Neural cell (in vitro differentiated cells): Measurements from ENCODE around the gene RPL31. TPM values are rescaled to one million over a fixed set of nuclear protein-coding genes. Genes with fewer than 3 reads are reported as not detected.

Experiments
- H2AFZ ChIP-seq: fragments of 200-600, 300-800 bp; sonication (generic), shearing (Covaris generic); 2 replicates; pipeline ENCODE4 v1.6.0; 2014; ENCODE audit warnings: low read depth, mild to moderate bottlenecking, antibody characterized with exemption, low read length, moderate library complexity
- H3F3A ChIP-seq: fragments of 200-600 bp; shearing (Covaris generic); 2 replicates; pipeline ENCODE4 v1.6.1; 2016; ENCODE audit warnings: mild to moderate bottlenecking, moderate library complexity, mixed read lengths, antibody characterized with exemption, low read length; ENCODE audit not compliant: insufficient read depth, poor library complexity, severe bottlenecking
- H3K27ac ChIP-seq: fragments of 200-600, 300-800 bp; sonication (generic), shearing (Covaris generic); 2 replicates; pipeline ENCODE4 v1.5.1; 2014; ENCODE audit warnings: mild to moderate bottlenecking, low read length, moderate library complexity
- H3K27me3 ChIP-seq: fragments of 300-800, 200-600 bp; sonication (generic), shearing (Covaris generic); 2 replicates; pipeline ENCODE4 v1.6.0; 2014; ENCODE audit warnings: mild to moderate bottlenecking, low read depth, low read length, moderate library complexity; ENCODE audit not compliant: insufficient read depth
- H3K36me3 ChIP-seq: fragments of 300-800, 200-600 bp; sonication (generic), shearing (Covaris generic); 2 replicates; pipeline ENCODE4 v1.5.1; 2014; ENCODE audit warnings: mild to moderate bottlenecking, antibody characterized with exemption, low read length, moderate library complexity; ENCODE audit not compliant: insufficient read depth
- H3K4me2 ChIP-seq: fragments of 300-800, 200-600 bp; sonication (generic), shearing (Covaris generic); 2 replicates; pipeline ENCODE4 v1.6.0; 2014; ENCODE audit warnings: mild to moderate bottlenecking, low read length
- H3K4me3 ChIP-seq: fragments of 300-800, 200-600 bp; sonication (generic), shearing (Covaris generic); 2 replicates; pipeline ENCODE4 v1.5.1; 2014; ENCODE audit warnings: mild to moderate bottlenecking, low read length, moderate library complexity
- H3K79me2 ChIP-seq: fragments of 200-600 bp; shearing (Covaris generic); replicated peaks from 2 replicates; pipeline ENCODE4 v1.6.0; 2014; ENCODE audit warnings: mild to moderate bottlenecking, low read length, moderate library complexity; ENCODE audit not compliant: insufficient read depth
- H3K9ac ChIP-seq: fragments of 300-800, 200-600 bp; sonication (generic), shearing (Covaris generic); 2 replicates; pipeline ENCODE4 v1.6.1; 2016; ENCODE audit warnings: mild to moderate bottlenecking, low read length, mixed read lengths
- H3K9me2 ChIP-seq: fragments of 200-600 bp; shearing (Covaris generic); 2 replicates; pipeline ENCODE4 v1.6.1; 2016; ENCODE audit warnings: mild to moderate bottlenecking, low read length, mixed read lengths; ENCODE audit not compliant: insufficient read depth
- H3K9me3 ChIP-seq: fragments of 200-600, 300-800 bp; sonication (generic), shearing (Covaris generic); 2 replicates; pipeline ENCODE4 v1.6.1; 2016; ENCODE audit warnings: mild to moderate bottlenecking, mixed run types, low read length, moderate library complexity, mixed read lengths
- H4K20me1 ChIP-seq: fragments of 200-600 bp; shearing (Covaris generic); 2 replicates; pipeline ENCODE4 v1.6.1; 2016; ENCODE audit warnings: mild to moderate bottlenecking, mixed run types; ENCODE audit not compliant: insufficient read depth
- EP300 ChIP-seq: fragments of 450-650 bp; conservative IDR thresholded peaks from 2 replicates; pipeline ENCODE4 v1.6.1; 2014; ENCODE audit warnings: antibody characterized with exemption, mild to moderate bottlenecking, moderate library complexity; ENCODE audit not compliant: poor library complexity, severe bottlenecking
- EZH2 ChIP-seq: fragments of 200-600, 300-800 bp; shearing (Covaris generic), sonication (generic); IDR thresholded peaks from 2 replicates; pipeline ENCODE4 v1.6.1; 2014; ENCODE audit warnings: antibody characterized with exemption, low read length, borderline replicate concordance, mild to moderate bottlenecking; ENCODE audit not compliant: insufficient read depth, poor library complexity, severe bottlenecking
- MXI1 ChIP-seq: fragments of 450-650 bp; conservative IDR thresholded peaks from 2 replicates; pipeline ENCODE4 v1.6.1; 2014; ENCODE audit warnings: antibody characterized with exemption, mild to moderate bottlenecking; ENCODE audit not compliant: poor library complexity, severe bottlenecking
- POLR2AphosphoS5 ChIP-seq: IDR thresholded peaks from 2 replicates; pipeline ENCODE4 v1.6.1; 2012
- RAD21 ChIP-seq: fragments of 450-650 bp; conservative IDR thresholded peaks from 2 replicates; pipeline ENCODE4 v1.6.1; 2014; ENCODE audit warnings: antibody characterized with exemption, mild to moderate bottlenecking, moderate library complexity
- SMC3 ChIP-seq: fragments of 450-650 bp; conservative IDR thresholded peaks from 2 replicates; pipeline ENCODE4 v1.6.1; 2014; ENCODE audit warnings: antibody characterized with exemption, mild to moderate bottlenecking, moderate library complexity; ENCODE audit not compliant: poor library complexity
- TAF1 ChIP-seq: IDR thresholded peaks from 2 replicates; pipeline ENCODE4 v1.6.1; 2012; ENCODE audit warnings: low read depth
- polyA plus RNA-seq: library from polyadenylated mRNA; depleted of rRNA; stranded (reverse); fragments of >200 nt; gene quantifications from 2 replicates; pipeline ENCODE4 v1.2.3, GENCODE V29; 2014
- TF ChIP-seq, protein P1 (sequence below): fragments of 450-650 bp; IDR thresholded peaks from 2 replicates; pipeline ENCODE4 v1.5.1; 2014; ENCODE audit warnings: antibody characterized with exemption, mild to moderate bottlenecking, moderate library complexity; ENCODE audit not compliant: poor library complexity, severe bottlenecking
- TF ChIP-seq, protein P2 (sequence below): IDR thresholded peaks from 2 replicates; pipeline ENCODE4 v1.6.1; 2012; ENCODE audit warnings: borderline replicate concordance

Gene RPL31
- polyA plus RNA-seq, 1 donor from 2014 or later, result 1,555 TPM

DNA sequence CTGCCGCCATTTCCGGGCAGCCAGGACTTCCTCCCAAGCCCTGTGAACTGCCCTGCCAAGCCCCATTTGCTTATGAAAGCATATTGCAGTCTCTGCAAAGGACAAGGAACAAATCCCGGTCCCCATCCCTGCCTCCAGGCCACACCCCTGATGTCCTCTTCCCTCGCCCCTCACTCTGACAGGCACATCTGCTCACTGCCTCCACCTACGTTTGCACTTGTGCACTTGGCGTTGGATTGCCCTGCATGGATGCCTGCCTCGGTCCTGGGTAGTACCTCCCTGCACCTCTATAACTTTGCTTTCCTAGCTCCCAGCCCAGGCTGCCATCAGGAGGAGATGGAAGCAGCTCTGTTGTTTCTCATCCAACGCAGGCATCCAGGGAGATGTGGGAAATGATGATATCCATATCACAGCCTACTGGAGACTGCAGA lies 19.6 kb upstream of the RPL31 start:
- no peak overlapping the region for H3K4me2 ChIP-seq
- TF ChIP-seq EZH2 (no peak), SMC3 (no peak), RAD21 (no peak), TAF1 (no peak), POLR2AphosphoS5 (no peak), EP300 (no peak), MXI1 (no peak)
- TF ChIP-seq, protein P1, sequence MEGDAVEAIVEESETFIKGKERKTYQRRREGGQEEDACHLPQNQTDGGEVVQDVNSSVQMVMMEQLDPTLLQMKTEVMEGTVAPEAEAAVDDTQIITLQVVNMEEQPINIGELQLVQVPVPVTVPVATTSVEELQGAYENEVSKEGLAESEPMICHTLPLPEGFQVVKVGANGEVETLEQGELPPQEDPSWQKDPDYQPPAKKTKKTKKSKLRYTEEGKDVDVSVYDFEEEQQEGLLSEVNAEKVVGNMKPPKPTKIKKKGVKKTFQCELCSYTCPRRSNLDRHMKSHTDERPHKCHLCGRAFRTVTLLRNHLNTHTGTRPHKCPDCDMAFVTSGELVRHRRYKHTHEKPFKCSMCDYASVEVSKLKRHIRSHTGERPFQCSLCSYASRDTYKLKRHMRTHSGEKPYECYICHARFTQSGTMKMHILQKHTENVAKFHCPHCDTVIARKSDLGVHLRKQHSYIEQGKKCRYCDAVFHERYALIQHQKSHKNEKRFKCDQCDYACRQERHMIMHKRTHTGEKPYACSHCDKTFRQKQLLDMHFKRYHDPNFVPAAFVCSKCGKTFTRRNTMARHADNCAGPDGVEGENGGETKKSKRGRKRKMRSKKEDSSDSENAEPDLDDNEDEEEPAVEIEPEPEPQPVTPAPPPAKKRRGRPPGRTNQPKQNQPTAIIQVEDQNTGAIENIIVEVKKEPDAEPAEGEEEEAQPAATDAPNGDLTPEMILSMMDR, result no peak
- TF ChIP-seq, protein P2, sequence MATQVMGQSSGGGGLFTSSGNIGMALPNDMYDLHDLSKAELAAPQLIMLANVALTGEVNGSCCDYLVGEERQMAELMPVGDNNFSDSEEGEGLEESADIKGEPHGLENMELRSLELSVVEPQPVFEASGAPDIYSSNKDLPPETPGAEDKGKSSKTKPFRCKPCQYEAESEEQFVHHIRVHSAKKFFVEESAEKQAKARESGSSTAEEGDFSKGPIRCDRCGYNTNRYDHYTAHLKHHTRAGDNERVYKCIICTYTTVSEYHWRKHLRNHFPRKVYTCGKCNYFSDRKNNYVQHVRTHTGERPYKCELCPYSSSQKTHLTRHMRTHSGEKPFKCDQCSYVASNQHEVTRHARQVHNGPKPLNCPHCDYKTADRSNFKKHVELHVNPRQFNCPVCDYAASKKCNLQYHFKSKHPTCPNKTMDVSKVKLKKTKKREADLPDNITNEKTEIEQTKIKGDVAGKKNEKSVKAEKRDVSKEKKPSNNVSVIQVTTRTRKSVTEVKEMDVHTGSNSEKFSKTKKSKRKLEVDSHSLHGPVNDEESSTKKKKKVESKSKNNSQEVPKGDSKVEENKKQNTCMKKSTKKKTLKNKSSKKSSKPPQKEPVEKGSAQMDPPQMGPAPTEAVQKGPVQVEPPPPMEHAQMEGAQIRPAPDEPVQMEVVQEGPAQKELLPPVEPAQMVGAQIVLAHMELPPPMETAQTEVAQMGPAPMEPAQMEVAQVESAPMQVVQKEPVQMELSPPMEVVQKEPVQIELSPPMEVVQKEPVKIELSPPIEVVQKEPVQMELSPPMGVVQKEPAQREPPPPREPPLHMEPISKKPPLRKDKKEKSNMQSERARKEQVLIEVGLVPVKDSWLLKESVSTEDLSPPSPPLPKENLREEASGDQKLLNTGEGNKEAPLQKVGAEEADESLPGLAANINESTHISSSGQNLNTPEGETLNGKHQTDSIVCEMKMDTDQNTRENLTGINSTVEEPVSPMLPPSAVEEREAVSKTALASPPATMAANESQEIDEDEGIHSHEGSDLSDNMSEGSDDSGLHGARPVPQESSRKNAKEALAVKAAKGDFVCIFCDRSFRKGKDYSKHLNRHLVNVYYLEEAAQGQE, result no peak
- no peaks in the 10 kb centered on the region for H4K20me1 ChIP-seq
- H3K79me2 ChIP-seq, result no peaks in the 10 kb centered on the region
- H3F3A ChIP-seq, result no peaks in the 10 kb centered on the region
- no peak overlapping the region for H3K27ac ChIP-seq
- no peaks in the 10 kb centered on the region for H3K9me2 ChIP-seq
- H3K4me3 ChIP-seq, result no peak overlapping the region
- H3K9me3 ChIP-seq, result no peaks in the 10 kb centered on the region
- no peaks in the 10 kb centered on the region for H3K27me3 ChIP-seq
- no peak overlapping the region for H3K9ac ChIP-seq
- no peaks in the 10 kb centered on the region for H3K36me3 ChIP-seq
- no peak overlapping the region for H2AFZ ChIP-seq

DNA sequence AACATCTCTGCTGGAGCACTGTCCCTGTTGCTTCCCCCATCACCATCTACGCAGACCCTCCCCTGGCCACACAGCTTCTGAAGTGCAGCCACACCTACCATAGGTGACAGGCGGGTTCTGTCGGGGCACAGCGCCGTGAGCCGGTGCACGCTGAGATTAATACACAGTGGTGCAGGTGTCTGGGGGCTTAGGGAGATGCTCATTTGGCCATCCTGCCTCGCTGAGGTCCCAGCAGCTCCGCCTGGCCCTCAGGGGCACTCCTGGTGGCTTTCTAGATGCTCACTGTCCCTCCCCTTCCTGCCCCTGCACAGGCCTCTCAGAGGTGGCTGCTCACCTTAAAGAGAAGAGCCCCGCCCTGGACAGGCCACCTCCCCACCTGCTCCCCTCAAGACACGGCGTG lies 18.9 kb upstream of the RPL31 start:
- Histone ChIP-seq H2AFZ (no peak overlapping the region), H3K79me2 (no peaks in the 10 kb centered on the region), H3K36me3 (no peaks in the 10 kb centered on the region), H3K9ac (no peak overlapping the region), H3K27me3 (no peaks in the 10 kb centered on the region), H3F3A (no peaks in the 10 kb centered on the region), H3K9me3 (no peaks in the 10 kb centered on the region), H3K4me3 (no peak overlapping the region), H3K4me2 (no peak overlapping the region), H3K9me2 (no peaks in the 10 kb centered on the region), H3K27ac (no peak overlapping the region), H4K20me1 (no peaks in the 10 kb centered on the region)
- TF ChIP-seq, protein P2, result no peak
- TF ChIP-seq, protein P1, result no peak
- TF ChIP-seq RAD21 (no peak), TAF1 (no peak), EP300 (no peak), POLR2AphosphoS5 (no peak), SMC3 (no peak), MXI1 (no peak), EZH2 (no peak)
